Measurements from ENCODE around the gene PTGR2.

Gene PTGR2

DNA sequence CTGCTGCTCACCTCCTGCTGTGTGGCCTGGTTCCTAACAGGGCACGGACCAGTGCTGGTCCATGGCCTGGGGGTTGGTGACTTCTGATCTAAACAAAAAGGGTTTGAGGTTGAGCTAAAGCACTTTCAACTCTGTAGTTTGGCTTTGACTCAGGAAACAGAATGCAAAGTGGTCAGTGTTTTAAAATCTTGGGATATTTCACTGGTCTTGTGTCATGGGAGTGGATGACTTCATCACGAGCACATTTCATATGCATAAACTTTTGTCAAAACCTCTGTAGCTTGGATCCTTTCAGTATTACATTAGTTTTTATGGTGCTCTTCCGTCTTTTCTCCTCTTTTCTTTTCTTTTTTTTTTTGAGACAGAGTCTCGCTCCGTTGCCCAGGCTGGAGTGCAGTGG, 72.7 kb downstream of the PTGR2 start:
- no peak for DNase-seq (ENCODE audit: low read depth)
- H3K4me3 ChIP-seq (ENCODE audit: low read length) = no peak overlapping the region
- no peak for TF ChIP-seq CTCF (conservative IDR thresholded peaks at IDR 0.05; ENCODE audit: low read length)

All from AG10803 (cell line).